ENCODE results near the gene KCNJ1. TPM values are rescaled to one million over a fixed set of nuclear protein-coding genes. Genes with fewer than 3 reads are reported as not detected.

The KCNJ1 gene
- total and polyA plus RNA-seq, 9 of the 15 experiments (the other 6 are each of a cell fraction or from before 2014, with no cell fraction given), result not detected

DNA sequence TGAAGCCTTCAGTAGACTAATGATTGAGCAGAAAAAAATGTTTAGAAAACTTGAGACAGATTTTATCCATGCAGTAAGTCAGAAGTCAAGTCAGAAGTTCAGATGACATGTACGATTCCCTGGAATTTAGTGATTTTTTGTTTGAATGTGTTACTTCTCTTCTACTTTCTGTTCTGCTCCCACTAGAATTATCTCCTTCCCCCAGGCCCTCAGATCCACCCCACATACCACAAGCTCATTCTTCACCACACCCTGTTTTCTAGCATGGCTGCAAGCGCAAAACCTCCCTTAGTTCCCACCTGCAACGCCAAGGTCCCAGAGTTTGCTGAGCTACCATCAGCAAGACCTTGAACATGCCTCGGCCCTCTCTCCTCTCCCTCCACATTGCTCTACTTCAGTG lies 64.1 kb downstream of the KCNJ1 start:
- ATAC-seq (no peak), FAIRE-seq (no peak)
- POLR2A ChIA-PET, result no interaction called here

DNA sequence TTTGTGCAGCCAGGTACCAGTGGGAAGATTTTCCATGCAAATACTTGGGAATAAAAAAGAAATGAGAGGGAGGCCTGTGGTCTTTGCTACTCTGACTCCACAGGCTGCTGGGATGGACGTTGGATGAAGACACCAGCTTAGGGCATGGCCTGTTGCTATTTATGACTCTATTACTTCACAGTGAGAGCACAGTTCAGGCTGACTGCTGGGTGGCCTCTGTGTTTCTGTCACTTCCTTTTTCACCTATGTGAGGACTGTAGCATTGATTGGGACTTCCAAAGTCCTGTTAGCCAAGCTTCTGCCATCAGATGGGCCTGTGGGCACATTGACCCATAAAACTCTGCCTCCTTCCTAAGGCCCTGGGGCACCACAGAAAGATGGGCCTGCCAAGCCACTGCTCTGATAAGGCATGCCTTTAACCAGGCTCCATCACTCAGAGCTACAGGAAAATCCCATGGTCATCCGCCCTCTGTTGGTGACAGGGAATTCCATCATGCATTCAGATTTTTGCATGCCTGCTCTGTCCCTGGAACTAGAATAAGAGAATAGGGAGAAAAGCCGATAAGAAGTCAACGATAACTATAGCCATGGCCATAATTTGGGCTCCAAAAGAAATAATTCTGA lies 64.6 kb downstream of the KCNJ1 start:
- BruUV-seq (replicated peaks), result no TSS peak
- no peaks in the 10 kb centered on the region for H3K36me3 ChIP-seq (ENCODE audit: control insufficient read depth, insufficient read depth, low read length)
- peaks cover 2% of the 10 kb centered on the region for H3K9me1 ChIP-seq (ENCODE audit: control insufficient read depth, insufficient read depth, low read length)
- H3K9me3 ChIP-seq (replicated peaks; ENCODE audit: control insufficient read depth, insufficient read depth, low read depth, low read length), result no peaks in the 10 kb centered on the region
- no peak for TF ChIP-seq ZNF586 (CRISPR knock-in tag; conservative IDR thresholded peaks at IDR 0.05)
- TF ChIP-seq, protein P1, sequence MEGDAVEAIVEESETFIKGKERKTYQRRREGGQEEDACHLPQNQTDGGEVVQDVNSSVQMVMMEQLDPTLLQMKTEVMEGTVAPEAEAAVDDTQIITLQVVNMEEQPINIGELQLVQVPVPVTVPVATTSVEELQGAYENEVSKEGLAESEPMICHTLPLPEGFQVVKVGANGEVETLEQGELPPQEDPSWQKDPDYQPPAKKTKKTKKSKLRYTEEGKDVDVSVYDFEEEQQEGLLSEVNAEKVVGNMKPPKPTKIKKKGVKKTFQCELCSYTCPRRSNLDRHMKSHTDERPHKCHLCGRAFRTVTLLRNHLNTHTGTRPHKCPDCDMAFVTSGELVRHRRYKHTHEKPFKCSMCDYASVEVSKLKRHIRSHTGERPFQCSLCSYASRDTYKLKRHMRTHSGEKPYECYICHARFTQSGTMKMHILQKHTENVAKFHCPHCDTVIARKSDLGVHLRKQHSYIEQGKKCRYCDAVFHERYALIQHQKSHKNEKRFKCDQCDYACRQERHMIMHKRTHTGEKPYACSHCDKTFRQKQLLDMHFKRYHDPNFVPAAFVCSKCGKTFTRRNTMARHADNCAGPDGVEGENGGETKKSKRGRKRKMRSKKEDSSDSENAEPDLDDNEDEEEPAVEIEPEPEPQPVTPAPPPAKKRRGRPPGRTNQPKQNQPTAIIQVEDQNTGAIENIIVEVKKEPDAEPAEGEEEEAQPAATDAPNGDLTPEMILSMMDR (IDR thresholded peaks at IDR 0.05 in 2 of 3, conservative IDR thresholded peaks at IDR 0.05 in 1 of 3; ENCODE audit: insufficient read depth in 2 of 3, low read depth in 1 of 3, low read length in 3 of 3), result peak; percentile 6 to 34 (median 28); a peak in 2 of 6 replicates
- peak; percentile 82 for TF ChIP-seq ZNF239 (CRISPR knock-in tag; IDR thresholded peaks at IDR 0.05)
- intact Hi-C loops (cut with micrococcal nuclease) (no loop called here), in situ Hi-C loops (cut with MboI) (no loop called here)
- no peaks in the 10 kb centered on the region; a peak in 1 of 5 replicates for H3K27me3 ChIP-seq (ENCODE audit: control insufficient read depth in 2 of 2, insufficient read depth in 2 of 2, low read length in 2 of 2)
- DNase-seq (ENCODE audit: extremely low read depth in 1 of 4, low spot score in 3 of 4) (peak in 2 of 4 experiments; percentile 3 to 20), ATAC-seq (peak; percentile 51; the same call in 1 of the 3 replicates), FAIRE-seq (no peak)
- no peak overlapping the region for H3K27ac ChIP-seq (ENCODE audit: extremely low read depth, low read depth, low read length)
- no peak overlapping the region for H2AFZ ChIP-seq (ENCODE audit: low read depth, low read length)
- ChIA-PET POLR2A (no interaction called here), CTCF (ENCODE audit: low intra/inter-chr PET ratio) (no interaction called here)
- WGBS (ENCODE audit: insufficient coverage, low coverage, missing lambda C conversion rate), result 0% methylated on average over 4 of the region's 4 CpGs
- H3K9ac ChIP-seq (ENCODE audit: insufficient read depth in 1 of 2, low read depth in 2 of 2, low read length in 2 of 2), result no peak overlapping the region
- H4K20me1 ChIP-seq (replicated peaks; ENCODE audit: control insufficient read depth, insufficient read depth, low read length), result no peaks in the 10 kb centered on the region
- no peak overlapping the region for H3K4me3 ChIP-seq
- no peak overlapping the region for H3K4me2 ChIP-seq (ENCODE audit: insufficient read depth, low read length)
- no peaks in the 10 kb centered on the region for H3K4me1 ChIP-seq (replicated peaks in 1 of 2; ENCODE audit: control insufficient read depth in 2 of 2, insufficient read depth in 2 of 2, low read length in 2 of 2)
- no peaks in the 10 kb centered on the region for H3K79me2 ChIP-seq (ENCODE audit: control insufficient read depth, insufficient read depth, low read length)

More for the DNA sequence above, 64.1 kb downstream of the KCNJ1 start:
- Histone ChIP-seq H3K9me1 (ENCODE audit: control insufficient read depth, insufficient read depth, low read length) (peaks cover 2% of the 10 kb centered on the region), H2AFZ (ENCODE audit: low read depth, low read length) (no peak overlapping the region), H3K4me3 (no peak overlapping the region), H4K20me1 (replicated peaks; ENCODE audit: control insufficient read depth, insufficient read depth, low read length) (no peaks in the 10 kb centered on the region), H3K4me1 (replicated peaks in 1 of 2; ENCODE audit: control insufficient read depth in 2 of 2, insufficient read depth in 2 of 2, low read length in 2 of 2) (no peaks in the 10 kb centered on the region), H3K27ac (ENCODE audit: extremely low read depth, low read depth, low read length) (no peak overlapping the region), H3K9me3 (replicated peaks; ENCODE audit: control insufficient read depth, insufficient read depth, low read depth, low read length) (no peaks in the 10 kb centered on the region), H3K79me2 (ENCODE audit: control insufficient read depth, insufficient read depth, low read length) (no peaks in the 10 kb centered on the region), H3K36me3 (ENCODE audit: control insufficient read depth, insufficient read depth, low read length) (no peaks in the 10 kb centered on the region), H3K27me3 (ENCODE audit: control insufficient read depth in 2 of 2, insufficient read depth in 2 of 2, low read length in 2 of 2) (no peaks in the 10 kb centered on the region; a peak in 1 of 5 replicates), H3K4me2 (ENCODE audit: insufficient read depth, low read length) (no peak overlapping the region), H3K9ac (ENCODE audit: insufficient read depth in 1 of 2, low read depth in 2 of 2, low read length in 2 of 2) (no peak overlapping the region)
- intact Hi-C loops (cut with micrococcal nuclease) (no loop called here), in situ Hi-C loops (cut with MboI) (no loop called here)
- BruUV-seq (replicated peaks), result no TSS peak
- CTCF ChIA-PET (ENCODE audit: low intra/inter-chr PET ratio), result no interaction called here
- 0% methylated on average over 4 of the region's 4 CpGs for WGBS (ENCODE audit: insufficient coverage, low coverage, missing lambda C conversion rate)
- no peak for TF ChIP-seq ZNF780A (CRISPR knock-in tag; IDR thresholded peaks at IDR 0.05)
- TF ChIP-seq TBL1XR1 (IDR thresholded peaks at IDR 0.05; ENCODE audit: low read length in 2 of 2), result no peak
- TF ChIP-seq ZNF354B (CRISPR knock-in tag; IDR thresholded peaks at IDR 0.05), result no peak
- TF ChIP-seq RUNX1 (IDR thresholded peaks at IDR 0.05; ENCODE audit: low read depth), result no peak
- no peak for DNase-seq (ENCODE audit: extremely low read depth in 1 of 4, low spot score in 3 of 4)
